ENCODE measurements around the gene ELAVL2. TPM values are rescaled to one million over a fixed set of nuclear protein-coding genes. Genes with fewer than 3 reads are reported as not detected.

The ELAVL2 gene
- total RNA-seq, 1 experiment from 2014 or later: 35.9 TPM

GRCh38 chr9:23740531-23740930 is 85.5 kb downstream of the ELAVL2 start:
- POLR2A ChIA-PET: no interaction called here
- Mint-ChIP-seq H3K4me1 (peaks cover 92% of the 10 kb centered on the region), H3K36me3 (peaks cover 5% of the 10 kb centered on the region; the same call in 1 of the 2 replicates), H3K4me3 (peak overlapping the region; percentile 61), H3K9me3 (no peaks in the 10 kb centered on the region), H3K27me3 (ENCODE audit: low read depth) (no peaks in the 10 kb centered on the region), H3K27ac (peak overlapping the region; percentile 94)
- ATAC-seq (no peak; the same call in 1 of the 2 replicates), DNase-seq (ENCODE audit: low spot score) (no peak)
- no peak for TF ChIP-seq NFE2L1 (CRISPR knock-in tag; IDR thresholded peaks at IDR 0.05)
- CTCF ChIA-PET: no interaction called here

- ATAC-seq (no peak), DNase-seq (ENCODE audit: low spot score) (no peak)
- ChIA-PET CTCF (no interaction called here), POLR2A (interaction anchor here (0.6 kb wide), 1 partner anchor 524 kb away, joined by 12 read pairs; no protein-coding TSS in a partner anchor)
- peaks cover 93% of the 10 kb centered on the region for H3K4me1 Mint-ChIP-seq
- no peaks in the 10 kb centered on the region for H3K9me3 Mint-ChIP-seq
- peak overlapping the region; percentile 61 for H3K4me3 Mint-ChIP-seq
- peak overlapping the region; percentile 94 for H3K27ac Mint-ChIP-seq
- H3K36me3 Mint-ChIP-seq: peaks cover 2% of the 10 kb centered on the region; the same call in 1 of the 2 replicates
- H3K27me3 Mint-ChIP-seq (ENCODE audit: low read depth): no peaks in the 10 kb centered on the region
- TF ChIP-seq OVOL2 (CRISPR knock-in tag; IDR thresholded peaks at IDR 0.05; ENCODE audit: borderline replicate concordance) (no peak), HMGXB4 (CRISPR knock-in tag; IDR thresholded peaks at IDR 0.05) (no peak), JAZF1 (CRISPR knock-in tag; IDR thresholded peaks at IDR 0.05) (no peak), SP1 (CRISPR knock-in tag; conservative IDR thresholded peaks at IDR 0.05) (no peak), USF1 (CRISPR knock-in tag; IDR thresholded peaks at IDR 0.05) (no peak), PRDM15 (CRISPR knock-in tag; IDR thresholded peaks at IDR 0.05) (no peak), NR1H2 (CRISPR knock-in tag; IDR thresholded peaks at IDR 0.05) (no peak), NR2C2 (CRISPR knock-in tag; IDR thresholded peaks at IDR 0.05) (no peak), FOXP4 (CRISPR knock-in tag; IDR thresholded peaks at IDR 0.05) (no peak), MYBL2 (CRISPR knock-in tag; IDR thresholded peaks at IDR 0.05) (no peak), ZNF219 (CRISPR knock-in tag; IDR thresholded peaks at IDR 0.05; ENCODE audit: borderline replicate concordance) (no peak), ZNF416 (CRISPR knock-in tag; IDR thresholded peaks at IDR 0.05) (no peak), CREB1 (CRISPR knock-in tag; IDR thresholded peaks at IDR 0.05) (no peak), ESRRA (CRISPR knock-in tag; IDR thresholded peaks at IDR 0.05; ENCODE audit: borderline replicate concordance) (no peak), ZNF512 (CRISPR knock-in tag; IDR thresholded peaks at IDR 0.05; ENCODE audit: borderline replicate concordance) (no peak), ZNF121 (CRISPR knock-in tag; IDR thresholded peaks at IDR 0.05) (no peak), ZNF423 (CRISPR knock-in tag; IDR thresholded peaks at IDR 0.05) (no peak)
These were observed 86.3 kb downstream of the ELAVL2 start for GRCh38 chr9:23739753-23740152.
